ENCODE data around the gene TRMT61A. TPM values are rescaled to one million over a fixed set of nuclear protein-coding genes. Genes with fewer than 3 reads are reported as not detected.

Gene TRMT61A
- total and polyA plus RNA-seq, 2 experiments from 2014 or later: 13.3 to 15.0 TPM

DNA sequence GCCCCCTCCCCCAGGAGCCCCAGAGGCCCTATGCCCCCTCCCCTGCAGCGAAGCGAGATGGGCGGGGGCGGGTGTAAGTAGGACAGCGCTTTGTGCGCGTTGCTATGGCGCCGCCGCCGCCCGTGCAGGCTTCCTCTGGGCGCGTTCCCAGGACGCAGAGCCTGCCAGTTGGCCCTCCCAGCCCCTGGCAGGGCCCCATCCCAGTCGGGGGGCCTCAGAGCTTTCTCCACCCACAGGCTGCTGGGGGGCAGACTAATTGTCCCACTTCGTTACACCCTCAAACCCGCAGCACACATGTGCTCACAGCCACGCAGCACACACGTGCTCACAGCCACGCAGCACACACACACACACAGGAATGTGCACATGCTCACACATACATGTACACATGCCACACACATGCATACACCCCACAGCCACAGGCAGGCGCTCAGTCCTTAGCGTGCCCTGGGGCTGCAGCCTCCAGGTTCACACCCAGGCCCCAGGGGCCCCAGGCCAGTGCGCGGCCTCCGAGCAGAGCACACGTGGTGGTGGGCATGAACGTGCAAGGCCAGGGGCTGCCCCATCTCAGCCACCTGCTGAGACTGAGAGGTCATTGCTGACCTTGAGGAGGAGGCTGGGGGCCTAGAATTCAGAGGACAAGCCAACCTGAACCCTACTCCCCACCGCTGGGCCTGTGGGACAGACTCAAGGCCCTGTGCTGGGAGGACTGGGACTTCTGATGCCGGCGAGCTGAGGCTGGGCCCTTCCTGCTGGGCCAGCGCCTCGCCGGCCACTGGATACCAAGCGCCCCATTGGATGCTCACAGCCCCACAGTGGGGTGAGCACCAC lies 15.6 kb downstream of the TRMT61A start:
- no peaks in the 10 kb centered on the region for H3K36me3 ChIP-seq (ENCODE audit: low read depth)
- H3K27me3 ChIP-seq (replicated peaks; ENCODE audit: insufficient read depth): no peaks in the 10 kb centered on the region
- H2AFZ ChIP-seq: no peak overlapping the region
- WGBS, 2 experiments (ENCODE audit: low coverage in 1 of 2, low lambda C conversion rate in 2 of 2, missing lambda C conversion rate in 2 of 2): 37 to 40% methylated on average over 34 to 35 of the region's 35 CpGs
- H3K4me1 ChIP-seq (ENCODE audit: insufficient read depth): peaks cover 32% of the 10 kb centered on the region
- peak; percentile 54 for DNase-seq
- in situ Hi-C loops (cut with MboI): no loop called here
- H3K9ac ChIP-seq: no peak overlapping the region
- no peak overlapping the region for H3K27ac ChIP-seq
- no peaks in the 10 kb centered on the region for H4K20me1 ChIP-seq (ENCODE audit: insufficient read depth)
- no peaks in the 10 kb centered on the region for H3K9me3 ChIP-seq (ENCODE audit: low read depth)
- TF ChIP-seq EZH2 (IDR thresholded peaks at IDR 0.05; ENCODE audit: insufficient read depth, poor library complexity, severe bottlenecking): no peak
- no peak for TF ChIP-seq EZH2phosphoT487 (IDR thresholded peaks at IDR 0.05; ENCODE audit: insufficient read depth, low read depth)
- no peak overlapping the region for H3K4me3 ChIP-seq
- no peaks in the 10 kb centered on the region for H3K79me2 ChIP-seq (ENCODE audit: insufficient read depth)
- H3K9me2 ChIP-seq (ENCODE audit: insufficient read depth): no peaks in the 10 kb centered on the region
- peaks cover 6% of the 10 kb centered on the region for H3F3A ChIP-seq (ENCODE audit: insufficient read depth)
- no peak overlapping the region for H3K4me2 ChIP-seq (ENCODE audit: unreplicated experiment)

DNA sequence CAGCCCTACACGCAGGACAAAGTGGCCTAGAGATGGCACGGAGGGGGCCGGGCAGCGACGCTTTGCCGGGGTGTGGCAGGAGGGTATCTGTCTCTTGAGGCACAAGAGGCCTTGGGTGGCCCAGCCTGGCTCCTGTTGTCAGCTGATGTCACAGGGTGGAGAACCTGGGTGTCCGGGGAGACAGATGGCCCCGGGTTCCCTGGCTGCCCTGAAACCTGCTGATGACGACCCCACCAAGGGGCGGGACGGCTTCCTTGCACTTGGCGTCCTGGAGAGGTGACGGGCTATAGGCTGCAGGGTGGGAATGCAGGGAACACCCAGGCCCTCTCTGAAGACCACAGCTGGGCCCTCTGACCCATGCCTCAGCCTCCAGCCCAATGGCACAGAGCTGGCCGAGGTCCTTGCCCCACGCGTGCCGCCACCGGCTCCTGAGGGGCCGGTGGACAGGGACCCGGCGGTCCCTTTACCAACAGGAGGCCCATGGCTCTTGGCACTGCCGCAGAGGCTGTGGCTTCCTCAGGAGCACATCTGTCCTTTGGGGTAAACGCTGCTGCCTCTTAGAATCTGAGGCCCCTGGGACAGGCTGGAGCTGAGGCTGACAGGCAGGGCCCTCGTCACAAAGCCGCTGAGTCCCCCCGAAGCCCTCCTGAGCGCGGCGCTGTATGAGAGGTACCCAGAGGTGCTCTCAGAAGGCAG lies 16.4 kb downstream of the TRMT61A start:
- no peak for TF ChIP-seq EZH2phosphoT487 (IDR thresholded peaks at IDR 0.05; ENCODE audit: insufficient read depth, low read depth)
- TF ChIP-seq EZH2 (IDR thresholded peaks at IDR 0.05; ENCODE audit: insufficient read depth, poor library complexity, severe bottlenecking): no peak
- no peak for DNase-seq
- no peaks in the 10 kb centered on the region for H3K9me3 ChIP-seq (ENCODE audit: low read depth)
- in situ Hi-C loops (cut with MboI): no loop called here
- peaks cover under 1% of the 10 kb centered on the region for H3F3A ChIP-seq (ENCODE audit: insufficient read depth)
- no peak overlapping the region for H3K27ac ChIP-seq
- H3K4me2 ChIP-seq (ENCODE audit: unreplicated experiment): no peak overlapping the region
- no peaks in the 10 kb centered on the region; the same call in 1 of the 2 replicates for H3K79me2 ChIP-seq (ENCODE audit: insufficient read depth)
- no peaks in the 10 kb centered on the region for H3K27me3 ChIP-seq (replicated peaks; ENCODE audit: insufficient read depth)
- 76 to 77% methylated on average over 27 of the region's 29 CpGs for WGBS, 2 experiments (ENCODE audit: low coverage in 1 of 2, low lambda C conversion rate in 2 of 2, missing lambda C conversion rate in 2 of 2)
- H3K36me3 ChIP-seq (ENCODE audit: low read depth): no peaks in the 10 kb centered on the region
- no peak overlapping the region for H3K4me3 ChIP-seq
- H3K9me2 ChIP-seq (ENCODE audit: insufficient read depth): no peaks in the 10 kb centered on the region
- H4K20me1 ChIP-seq (ENCODE audit: insufficient read depth): no peaks in the 10 kb centered on the region
- no peak overlapping the region for H3K9ac ChIP-seq
- peaks cover 31% of the 10 kb centered on the region for H3K4me1 ChIP-seq (ENCODE audit: insufficient read depth)
- no peak overlapping the region for H2AFZ ChIP-seq

GRCh38 chr14:103545915-103546651 lies 17.1 kb downstream of the TRMT61A start:
- 66 to 67% methylated on average over 23 to 24 of the region's 27 CpGs for WGBS, 2 experiments (ENCODE audit: low coverage in 1 of 2, low lambda C conversion rate in 2 of 2, missing lambda C conversion rate in 2 of 2)
- Histone ChIP-seq H3K27me3 (replicated peaks; ENCODE audit: insufficient read depth) (no peaks in the 10 kb centered on the region), H2AFZ (no peak overlapping the region), H3K4me2 (ENCODE audit: unreplicated experiment) (no peak overlapping the region), H3K27ac (no peak overlapping the region), H3K9ac (no peak overlapping the region), H3F3A (ENCODE audit: insufficient read depth) (no peaks in the 10 kb centered on the region; the same call in 1 of the 2 replicates), H3K4me1 (ENCODE audit: insufficient read depth) (peaks cover 32% of the 10 kb centered on the region), H3K4me3 (no peak overlapping the region), H3K9me2 (ENCODE audit: insufficient read depth) (no peaks in the 10 kb centered on the region), H4K20me1 (ENCODE audit: insufficient read depth) (no peaks in the 10 kb centered on the region), H3K36me3 (ENCODE audit: low read depth) (no peaks in the 10 kb centered on the region), H3K9me3 (ENCODE audit: low read depth) (no peaks in the 10 kb centered on the region), H3K79me2 (ENCODE audit: insufficient read depth) (no peaks in the 10 kb centered on the region; the same call in 1 of the 2 replicates)
- TF ChIP-seq EZH2phosphoT487 (IDR thresholded peaks at IDR 0.05; ENCODE audit: insufficient read depth, low read depth): no peak
- TF ChIP-seq EZH2 (IDR thresholded peaks at IDR 0.05; ENCODE audit: insufficient read depth, poor library complexity, severe bottlenecking): no peak
- no peak for DNase-seq
- in situ Hi-C loops (cut with MboI): no loop called here
